ENCODE measurements around the gene TMIGD3.

Gene TMIGD3

GRCh38 chr1:111507411-111508201, 4.2 kb upstream of the TMIGD3 start:
- DNase-seq = no peak

- no peak for DNase-seq
These were observed 3.1 kb upstream of the TMIGD3 start for GRCh38 chr1:111506561-111506960.

GRCh38 chr1:111505641-111506119, 2.2 kb upstream of the TMIGD3 start:
- DNase-seq = no peak

- no peak for DNase-seq
These were observed 664 bp upstream of the TMIGD3 start for GRCh38 chr1:111504097-111504496.

GRCh38 chr1:111501645-111502044, 1.8 kb downstream of the TMIGD3 start:
- DNase-seq = no peak

- no peak for DNase-seq
These were observed 4.2 kb downstream of the TMIGD3 start for GRCh38 chr1:111499026-111499785.

GRCh38 chr1:111497592-111497991, 5.8 kb downstream of the TMIGD3 start:
- no peak for DNase-seq

GRCh38 chr1:111496398-111496797, 7.0 kb downstream of the TMIGD3 start:
- no peak for DNase-seq

GRCh38 chr1:111491070-111491469, 12.4 kb downstream of the TMIGD3 start:
- no peak for DNase-seq

- no peak for DNase-seq
These were observed 13.2 kb downstream of the TMIGD3 start for GRCh38 chr1:111490220-111490619.

GRCh38 chr1:111489604-111490003, 13.8 kb downstream of the TMIGD3 start:
- no peak for DNase-seq

- DNase-seq = no peak
These were observed 14.8 kb downstream of the TMIGD3 start for GRCh38 chr1:111488669-111489068.

- DNase-seq = no peak
These were observed 16.3 kb downstream of the TMIGD3 start for GRCh38 chr1:111487133-111487532.

- no peak for DNase-seq
These were observed 17.0 kb downstream of the TMIGD3 start for GRCh38 chr1:111486431-111486830.

- no peak for DNase-seq
These were observed 18.9 kb downstream of the TMIGD3 start for GRCh38 chr1:111484391-111485026.

- DNase-seq = no peak
These were observed 19.6 kb downstream of the TMIGD3 start for GRCh38 chr1:111483876-111484275.

GRCh38 chr1:111483166-111483565, 20.3 kb downstream of the TMIGD3 start:
- no peak for DNase-seq

- DNase-seq = peak; percentile 34
These were observed 21.8 kb downstream of the TMIGD3 start for GRCh38 chr1:111481387-111482221.

- DNase-seq = no peak
These were observed 22.8 kb downstream of the TMIGD3 start for GRCh38 chr1:111480674-111481073.

- no peak for DNase-seq
These were observed 26.6 kb downstream of the TMIGD3 start for GRCh38 chr1:111476761-111477309.

- no peak for DNase-seq
These were observed 27.2 kb downstream of the TMIGD3 start for GRCh38 chr1:111476214-111476613.

- no peak for DNase-seq
These were observed 27.7 kb downstream of the TMIGD3 start for GRCh38 chr1:111475701-111476100.

Data from 8988T (cell line).